OCI-LY7 (cell line): ENCODE measurements around the gene ADGRG4. TPM values are rescaled to one million over a fixed set of nuclear protein-coding genes. Genes with fewer than 3 reads are reported as not detected.

ENCODE experiments used
- BruUV-seq: library from RNA; stranded (reverse); fragments of 400-500 nt; replicated peaks from 2 replicates; lab custom pipeline; 2021; lab: Mats Ljungman, UMichigan
- CTCF ChIA-PET: fragments of 300-600 bp; sonication (Branson Sonifier 250); formaldehyde crosslinking; loops from one replicate; lab custom pipeline; 2022; ENCODE audit warnings: antibody characterized with exemption; ENCODE audit not compliant: unreplicated experiment; lab: Charles Lee
- POLR2A ChIA-PET: fragments of 300-600 bp; sonication (Branson Sonifier 250); formaldehyde crosslinking; loops from one replicate; lab custom pipeline; 2022; ENCODE audit warnings: antibody characterized with exemption; lab: Charles Lee
- DNase-seq: peaks from one replicate; pipeline ENCODE4 v3.0.0-alpha.2; 2015; ENCODE audit warnings: low spot score
- H2AFZ ChIP-seq: fragments of 200-600 bp; sonication (generic), shearing (Covaris generic); 2 replicates; pipeline ENCODE4 v1.6.1; 2014; ENCODE audit warnings: mild to moderate bottlenecking, antibody characterized with exemption, low read length, moderate library complexity
- H3K27ac ChIP-seq: fragments of 200-600 bp; sonication (generic); 2 replicates; pipeline ENCODE4 v1.5.1; 2014; ENCODE audit warnings: mixed run types, low read depth, mild to moderate bottlenecking, moderate library complexity, low read length, inconsistent platforms; ENCODE audit not compliant: poor library complexity, severe bottlenecking
- H3K36me3 ChIP-seq: fragments of 200-600 bp; sonication (generic); 2 replicates; pipeline ENCODE4 v1.6.1; 2014; ENCODE audit warnings: mild to moderate bottlenecking, antibody characterized with exemption, low read length, moderate library complexity, mixed read lengths; ENCODE audit not compliant: insufficient read depth
- H3K4me1 ChIP-seq: fragments of 200-600 bp; sonication (generic); 2 replicates; pipeline ENCODE4 v1.5.1; 2014; ENCODE audit warnings: mild to moderate bottlenecking, low read length; ENCODE audit not compliant: insufficient read depth, poor library complexity, severe bottlenecking
- H3K4me2 ChIP-seq: fragments of 200-600 bp; sonication (generic); 2 replicates; pipeline ENCODE4 v1.6.1; 2014; ENCODE audit warnings: mild to moderate bottlenecking, low read length
- H3K4me3 ChIP-seq: fragments of 200-600 bp; sonication (generic); 2 replicates; pipeline ENCODE4 v1.5.1; 2014; ENCODE audit warnings: mild to moderate bottlenecking, low read depth, low read length; ENCODE audit not compliant: poor library complexity, severe bottlenecking
- H3K79me2 ChIP-seq: fragments of 200-600 bp; sonication (generic); 2 replicates; pipeline ENCODE4 v1.6.1; 2016; ENCODE audit warnings: low read depth, mild to moderate bottlenecking, low read length, moderate library complexity, mixed read lengths; ENCODE audit not compliant: insufficient read depth
- H3K9me2 ChIP-seq: fragments of 200-600 bp; sonication (generic); 2 replicates; pipeline ENCODE4 v1.6.1; 2016; ENCODE audit warnings: mild to moderate bottlenecking, low read length, mixed read lengths; ENCODE audit not compliant: insufficient read depth
- H3K9me3 ChIP-seq: fragments of 200-600 bp; sonication (generic); 2 replicates; pipeline ENCODE4 v1.6.1; 2014; ENCODE audit warnings: mild to moderate bottlenecking, mixed run types, low read length, mixed read lengths
- H4K20me1 ChIP-seq: fragments of 200-600 bp; sonication (generic); 2 replicates; pipeline ENCODE4 v1.6.1; 2014; ENCODE audit warnings: mild to moderate bottlenecking, antibody characterized with exemption, low read length, moderate library complexity, mixed read lengths; ENCODE audit not compliant: insufficient read depth
- EZH2phosphoT487 ChIP-seq: fragments of 200-600 bp; sonication (generic); IDR thresholded peaks from 2 replicates; pipeline ENCODE4 v1.6.1; 2018; ENCODE audit warnings: low read depth, borderline replicate concordance, mild to moderate bottlenecking, mixed run types, antibody characterized with exemption, low read length, moderate library complexity, mixed read lengths
- intact Hi-C: fragments of 100-400 bp; cut with micrococcal nuclease; formaldehyde crosslinking; loops from one replicate; pipeline ENCODE4 v1.10.0; 2022; ENCODE audit not compliant: unreplicated experiment
- total RNA-seq, 2 experiments: library from RNA; depleted of rRNA in 1 of 2; stranded (reverse); fragments of >200 nt in 1 of 2; shearing (Covaris generic) in 1 of 2; gene quantifications; 2 replicates each; pipeline ENCODE4 v1.2.3, GENCODE V29; 2014 to 2022
- TF ChIP-seq, protein P1 (sequence below): fragments of 200-600 bp; sonication (generic); conservative IDR thresholded peaks from 2 replicates; pipeline ENCODE4 v1.5.1; 2014; ENCODE audit warnings: mild to moderate bottlenecking, antibody characterized with exemption, low read length, moderate library complexity, mixed read lengths

ADGRG4 gene
- total RNA-seq, 2 experiments from 2014 or later: not detected

DNA sequence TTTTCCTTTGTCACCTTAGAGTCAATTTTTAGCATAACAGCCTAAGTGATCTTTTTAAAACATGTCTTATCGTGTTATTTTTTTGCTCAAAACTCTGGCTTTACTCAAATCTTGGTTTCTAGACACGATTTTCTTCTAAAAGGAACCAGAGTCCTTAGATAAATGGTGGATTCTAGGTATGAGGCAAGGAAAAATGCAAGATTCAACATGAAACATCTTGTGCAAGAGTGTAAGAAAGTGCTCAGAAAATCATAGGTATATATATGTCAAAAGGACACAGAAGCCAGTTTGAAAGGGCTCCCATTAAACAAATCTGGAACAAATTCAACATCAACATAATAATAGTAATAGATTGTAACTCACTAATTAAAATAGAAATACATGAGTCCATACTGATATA lies 8.1 kb upstream of the ADGRG4 start:
- Histone ChIP-seq H3K4me2 (no peak overlapping the region), H2AFZ (no peak overlapping the region), H3K4me1 (no peaks in the 10 kb centered on the region), H3K36me3 (no peaks in the 10 kb centered on the region), H3K27ac (no peak overlapping the region), H3K4me3 (no peak overlapping the region), H3K79me2 (no peaks in the 10 kb centered on the region), H3K9me3 (no peaks in the 10 kb centered on the region), H3K9me2 (no peaks in the 10 kb centered on the region), H4K20me1 (no peaks in the 10 kb centered on the region)
- no peak for TF ChIP-seq EZH2phosphoT487
- TF ChIP-seq, protein P1, sequence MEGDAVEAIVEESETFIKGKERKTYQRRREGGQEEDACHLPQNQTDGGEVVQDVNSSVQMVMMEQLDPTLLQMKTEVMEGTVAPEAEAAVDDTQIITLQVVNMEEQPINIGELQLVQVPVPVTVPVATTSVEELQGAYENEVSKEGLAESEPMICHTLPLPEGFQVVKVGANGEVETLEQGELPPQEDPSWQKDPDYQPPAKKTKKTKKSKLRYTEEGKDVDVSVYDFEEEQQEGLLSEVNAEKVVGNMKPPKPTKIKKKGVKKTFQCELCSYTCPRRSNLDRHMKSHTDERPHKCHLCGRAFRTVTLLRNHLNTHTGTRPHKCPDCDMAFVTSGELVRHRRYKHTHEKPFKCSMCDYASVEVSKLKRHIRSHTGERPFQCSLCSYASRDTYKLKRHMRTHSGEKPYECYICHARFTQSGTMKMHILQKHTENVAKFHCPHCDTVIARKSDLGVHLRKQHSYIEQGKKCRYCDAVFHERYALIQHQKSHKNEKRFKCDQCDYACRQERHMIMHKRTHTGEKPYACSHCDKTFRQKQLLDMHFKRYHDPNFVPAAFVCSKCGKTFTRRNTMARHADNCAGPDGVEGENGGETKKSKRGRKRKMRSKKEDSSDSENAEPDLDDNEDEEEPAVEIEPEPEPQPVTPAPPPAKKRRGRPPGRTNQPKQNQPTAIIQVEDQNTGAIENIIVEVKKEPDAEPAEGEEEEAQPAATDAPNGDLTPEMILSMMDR: no peak
- no peak for DNase-seq
- intact Hi-C loops: no loop called here
- ChIA-PET CTCF (no interaction called here), POLR2A (interaction anchor here (0.6 kb wide), 1 partner anchor 52 kb away, joined by 4 read pairs; no protein-coding TSS in a partner anchor)
- BruUV-seq: no TSS peak

GRCh38 chrX:136295380-136295779 lies 5.4 kb upstream of the ADGRG4 start:
- no peaks in the 10 kb centered on the region for H3K9me2 ChIP-seq
- CTCF ChIA-PET: no interaction called here
- H3K4me2 ChIP-seq: no peak overlapping the region
- no peak for DNase-seq
- no peaks in the 10 kb centered on the region for H3K4me1 ChIP-seq
- TF ChIP-seq, protein P1: no peak
- no peak for TF ChIP-seq EZH2phosphoT487
- H3K27ac ChIP-seq: no peak overlapping the region
- H3K4me3 ChIP-seq: no peak overlapping the region
- no TSS peak for BruUV-seq
- no peaks in the 10 kb centered on the region for H3K9me3 ChIP-seq
- intact Hi-C loops: no loop called here
- H4K20me1 ChIP-seq: no peaks in the 10 kb centered on the region
- POLR2A ChIA-PET: no interaction called here
- H3K36me3 ChIP-seq: no peaks in the 10 kb centered on the region
- no peak overlapping the region for H2AFZ ChIP-seq
- no peaks in the 10 kb centered on the region for H3K79me2 ChIP-seq

GRCh38 chrX:136303041-136303440 lies 2.3 kb downstream of the ADGRG4 start:
- no peaks in the 10 kb centered on the region for H3K36me3 ChIP-seq
- no peak overlapping the region for H3K4me3 ChIP-seq
- CTCF ChIA-PET: no interaction called here
- H3K9me3 ChIP-seq: no peaks in the 10 kb centered on the region
- DNase-seq: no peak
- TF ChIP-seq, protein P1: no peak
- no peak overlapping the region for H3K27ac ChIP-seq
- no peaks in the 10 kb centered on the region for H3K79me2 ChIP-seq
- POLR2A ChIA-PET: no interaction called here
- no peak overlapping the region for H2AFZ ChIP-seq
- H3K4me2 ChIP-seq: no peak overlapping the region
- no peaks in the 10 kb centered on the region for H4K20me1 ChIP-seq
- intact Hi-C loops: no loop called here
- H3K9me2 ChIP-seq: no peaks in the 10 kb centered on the region
- no peaks in the 10 kb centered on the region for H3K4me1 ChIP-seq
- no TSS peak for BruUV-seq
